Stomach (tissue), 4 donors: ENCODE measurements around the gene PPP1R3D.

ENCODE experiments used
- POLR2AphosphoS5 ChIP-seq, 3 donors: sonication (generic); formaldehyde crosslinking; IDR thresholded peaks; one replicate each; pipeline ENCODE4 v1.6.1; 2016; ENCODE audit warnings: antibody characterized with exemption in 3 of 3
- TF ChIP-seq, protein P1 (sequence below), 7 experiments: fragments of 450-650 bp in 4 of 7; fragments of 200-600 bp in 3 of 7; sonication (generic) in 3 of 7; IDR thresholded peaks; one replicate each; pipeline ENCODE4 v1.5.1; 2016 to 2019; ENCODE audit warnings: antibody characterized with exemption in 7 of 7, control low read depth in 2 of 7, mild to moderate bottlenecking in 1 of 7

DNA sequence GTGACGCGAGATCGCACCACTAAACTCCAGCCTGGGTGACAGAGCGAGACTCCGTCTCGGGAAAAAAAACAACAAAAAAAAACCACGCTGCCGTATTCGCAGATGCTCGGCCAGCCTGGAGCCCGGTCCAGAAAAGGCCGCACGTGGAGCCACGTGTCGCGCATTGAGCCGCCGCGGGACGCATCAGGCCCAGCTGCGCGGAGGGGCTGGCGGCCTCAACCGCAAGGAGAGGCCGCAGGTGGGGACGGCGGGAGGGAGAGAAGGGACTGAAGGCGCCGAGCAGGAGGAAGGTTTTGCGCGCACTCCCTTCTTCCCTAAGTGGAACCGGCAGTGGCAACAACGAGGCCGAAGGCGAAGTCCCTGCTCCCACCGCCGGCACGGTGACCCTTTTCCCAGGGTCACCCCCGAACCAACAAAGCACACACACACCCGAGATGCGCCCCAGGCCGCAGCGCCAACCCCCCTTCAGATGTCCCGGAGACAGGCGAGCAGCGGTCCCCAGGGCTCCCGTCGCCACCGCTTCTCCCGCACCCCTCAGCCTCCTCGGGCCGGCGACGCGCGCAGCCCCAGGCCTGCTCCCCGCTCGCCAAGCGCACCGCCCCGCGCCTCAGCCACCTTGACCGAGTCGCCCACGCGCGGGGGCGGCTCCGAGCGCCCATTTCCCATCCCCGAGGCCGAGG lies 7.3 kb downstream of the PPP1R3D start:
- TF ChIP-seq, protein P1, sequence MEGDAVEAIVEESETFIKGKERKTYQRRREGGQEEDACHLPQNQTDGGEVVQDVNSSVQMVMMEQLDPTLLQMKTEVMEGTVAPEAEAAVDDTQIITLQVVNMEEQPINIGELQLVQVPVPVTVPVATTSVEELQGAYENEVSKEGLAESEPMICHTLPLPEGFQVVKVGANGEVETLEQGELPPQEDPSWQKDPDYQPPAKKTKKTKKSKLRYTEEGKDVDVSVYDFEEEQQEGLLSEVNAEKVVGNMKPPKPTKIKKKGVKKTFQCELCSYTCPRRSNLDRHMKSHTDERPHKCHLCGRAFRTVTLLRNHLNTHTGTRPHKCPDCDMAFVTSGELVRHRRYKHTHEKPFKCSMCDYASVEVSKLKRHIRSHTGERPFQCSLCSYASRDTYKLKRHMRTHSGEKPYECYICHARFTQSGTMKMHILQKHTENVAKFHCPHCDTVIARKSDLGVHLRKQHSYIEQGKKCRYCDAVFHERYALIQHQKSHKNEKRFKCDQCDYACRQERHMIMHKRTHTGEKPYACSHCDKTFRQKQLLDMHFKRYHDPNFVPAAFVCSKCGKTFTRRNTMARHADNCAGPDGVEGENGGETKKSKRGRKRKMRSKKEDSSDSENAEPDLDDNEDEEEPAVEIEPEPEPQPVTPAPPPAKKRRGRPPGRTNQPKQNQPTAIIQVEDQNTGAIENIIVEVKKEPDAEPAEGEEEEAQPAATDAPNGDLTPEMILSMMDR (IDR thresholded peaks at IDR 0.05), result no peak
- no peak for TF ChIP-seq POLR2AphosphoS5 (IDR thresholded peaks at IDR 0.05)
